Type B pancreatic cell (in vitro differentiated cells): ENCODE results near the gene MAT2A. TPM values are rescaled to one million over a fixed set of nuclear protein-coding genes. Genes with fewer than 3 reads are reported as not detected.

Experiments
- DNase-seq: peaks from one replicate; pipeline ENCODE4 v3.0.0; 2021; ENCODE audit warnings: mixed read lengths; ENCODE audit not compliant: unreplicated experiment; ENCODE audit errors: extremely low spot score
- H3K27ac Mint-ChIP-seq: 2 replicates; pipeline ENCODE4 v1.8.0; 2021; ENCODE audit warnings: mild to moderate bottlenecking, mixed read lengths
- H3K27me3 Mint-ChIP-seq: 2 replicates; pipeline ENCODE4 v1.8.0; 2021; ENCODE audit warnings: mixed read lengths
- H3K36me3 Mint-ChIP-seq: 2 replicates; pipeline ENCODE4 v1.8.0; 2021; ENCODE audit warnings: mixed read lengths
- H3K4me1 Mint-ChIP-seq: one replicate; pipeline ENCODE4 v1.8.0; 2021; ENCODE audit warnings: mixed read lengths; ENCODE audit not compliant: unreplicated experiment
- H3K4me3 Mint-ChIP-seq: 2 replicates; pipeline ENCODE4 v1.8.0; 2021; ENCODE audit warnings: mild to moderate bottlenecking, mixed read lengths
- H3K9me3 Mint-ChIP-seq: 2 replicates; pipeline ENCODE4 v1.8.0; 2021; ENCODE audit warnings: mixed read lengths
- CTCF ChIP-seq: fragments of 200-600 bp; sonication (generic); conservative IDR thresholded peaks from 2 replicates; pipeline ENCODE4 v1.5.0; 2021; ENCODE audit warnings: antibody characterized with exemption, mild to moderate bottlenecking
- total RNA-seq: library from RNA; stranded (reverse); gene quantifications from 2 replicates; pipeline ENCODE4 v1.2.1, GENCODE V29; 2021; ENCODE audit warnings: low replicate concordance

The MAT2A gene
- total RNA-seq, 1 donor from 2014 or later, result 403 TPM

GRCh38 chr2:85547089-85547858 is 8.3 kb downstream of the MAT2A start:
- no peak for TF ChIP-seq CTCF
- H3K27ac Mint-ChIP-seq, result peak overlapping the region; percentile 61
- H3K4me3 Mint-ChIP-seq, result peak overlapping the region; percentile 24
- H3K9me3 Mint-ChIP-seq, result no peaks in the 10 kb centered on the region
- DNase-seq, result no peak
- no peaks in the 10 kb centered on the region for H3K27me3 Mint-ChIP-seq
- H3K4me1 Mint-ChIP-seq, result peaks cover 35% of the 10 kb centered on the region
- H3K36me3 Mint-ChIP-seq, result peaks cover 44% of the 10 kb centered on the region

GRCh38 chr2:85547859-85548607 is 9.1 kb downstream of the MAT2A start:
- no peak for DNase-seq
- H3K27me3 Mint-ChIP-seq, result no peaks in the 10 kb centered on the region
- peaks cover 29% of the 10 kb centered on the region for H3K4me1 Mint-ChIP-seq
- TF ChIP-seq CTCF, result no peak
- H3K36me3 Mint-ChIP-seq, result peaks cover 37% of the 10 kb centered on the region
- H3K4me3 Mint-ChIP-seq, result no peak overlapping the region
- peak overlapping the region; percentile 61 for H3K27ac Mint-ChIP-seq
- H3K9me3 Mint-ChIP-seq, result no peaks in the 10 kb centered on the region

- Mint-ChIP-seq H3K9me3 (no peaks in the 10 kb centered on the region), H3K4me1 (peaks cover 25% of the 10 kb centered on the region), H3K36me3 (peaks cover 32% of the 10 kb centered on the region), H3K4me3 (no peak overlapping the region), H3K27me3 (no peaks in the 10 kb centered on the region), H3K27ac (no peak overlapping the region)
- no peak for DNase-seq
- TF ChIP-seq CTCF, result no peak
Observed at GRCh38 chr2:85548608-85548900, 9.6 kb downstream of the MAT2A start.

GRCh38 chr2:85549095-85549494 is 10.1 kb downstream of the MAT2A start:
- Mint-ChIP-seq H3K4me3 (no peak overlapping the region), H3K9me3 (no peaks in the 10 kb centered on the region), H3K27me3 (no peaks in the 10 kb centered on the region), H3K36me3 (peaks cover 29% of the 10 kb centered on the region), H3K27ac (no peak overlapping the region), H3K4me1 (peaks cover 20% of the 10 kb centered on the region)
- no peak for DNase-seq
- no peak for TF ChIP-seq CTCF

- no peak for TF ChIP-seq CTCF
- H3K27ac Mint-ChIP-seq, result peak overlapping the region; percentile 32
- H3K9me3 Mint-ChIP-seq, result no peaks in the 10 kb centered on the region
- no peak overlapping the region for H3K4me3 Mint-ChIP-seq
- no peak for DNase-seq
- no peaks in the 10 kb centered on the region for H3K27me3 Mint-ChIP-seq
- peaks cover 16% of the 10 kb centered on the region for H3K4me1 Mint-ChIP-seq
- H3K36me3 Mint-ChIP-seq, result peaks cover 26% of the 10 kb centered on the region
Observed at GRCh38 chr2:85549826-85550225, 10.9 kb downstream of the MAT2A start.
